GM21619 (cell line): ENCODE results near the gene USH2A.

ENCODE experiments used
- ATAC-seq: cut with Tn5 transposase; IDR thresholded peaks from one replicate; pipeline ENCODE4 v1.9.1; 2021; ENCODE audit not compliant: unreplicated experiment

Gene USH2A

GRCh38 chr1:215612391-215612790, 810.9 kb downstream of the USH2A start:
- ATAC-seq: no peak

- ATAC-seq: no peak
These were observed 814.6 kb downstream of the USH2A start for GRCh38 chr1:215608646-215609045.

- no peak for ATAC-seq
These were observed 815.8 kb downstream of the USH2A start for GRCh38 chr1:215607412-215607811.

GRCh38 chr1:215606564-215607168, 816.6 kb downstream of the USH2A start:
- no peak for ATAC-seq

- no peak for ATAC-seq
These were observed 817.2 kb downstream of the USH2A start for GRCh38 chr1:215606036-215606435.

- ATAC-seq: no peak
These were observed 818.1 kb downstream of the USH2A start for GRCh38 chr1:215605011-215605621.

GRCh38 chr1:215603319-215603718, 819.9 kb downstream of the USH2A start:
- ATAC-seq: no peak

GRCh38 chr1:215601276-215601675, 822.0 kb downstream of the USH2A start:
- ATAC-seq: no peak

- ATAC-seq: no peak
These were observed 822.4 kb downstream of the USH2A start for GRCh38 chr1:215600867-215601266.

GRCh38 chr1:215600258-215600792, 822.9 kb downstream of the USH2A start:
- ATAC-seq: no peak

GRCh38 chr1:215599418-215600074, 823.7 kb downstream of the USH2A start:
- no peak for ATAC-seq

GRCh38 chr1:215597961-215598360, 825.3 kb downstream of the USH2A start:
- ATAC-seq: no peak

GRCh38 chr1:215595231-215595630, 828.0 kb downstream of the USH2A start:
- ATAC-seq: no peak

- no peak for ATAC-seq
These were observed 828.6 kb downstream of the USH2A start for GRCh38 chr1:215594640-215595039.

GRCh38 chr1:215590779-215591491, 832.3 kb downstream of the USH2A start:
- no peak for ATAC-seq

- no peak for ATAC-seq
These were observed 833.4 kb downstream of the USH2A start for GRCh38 chr1:215589650-215590435.

GRCh38 chr1:215584389-215584788, 838.9 kb downstream of the USH2A start:
- ATAC-seq: peak; percentile 62

GRCh38 chr1:215583185-215583749, 840.0 kb downstream of the USH2A start:
- ATAC-seq: peak; percentile 61

GRCh38 chr1:215581896-215582295, 841.4 kb downstream of the USH2A start:
- ATAC-seq: no peak
